RWPE2 (cell line): Measurements from ENCODE around the gene TIGD3.

Experiments
- ATAC-seq: fragments of 200-7000 bp; cut with Tn5 transposase; 3 replicates; pipeline ENCODE4 v1.9.1; 2021; ENCODE audit warnings: low read depth
- DNase-seq: peaks from one replicate; pipeline ENCODE4 v3.0.0-alpha.2; 2020; ENCODE audit warnings: low spot score
- H3K27ac ChIP-seq: fragments of 450-650 bp; 2 replicates; pipeline ENCODE4 v1.5.1; 2017; ENCODE audit warnings: mild to moderate bottlenecking; ENCODE audit not compliant: poor library complexity, severe bottlenecking
- H3K27me3 ChIP-seq: fragments of 250-450 bp; sonication (Bioruptor Pico); 2 replicates; pipeline ENCODE4 v1.5.1; 2021; ENCODE audit warnings: mild to moderate bottlenecking, moderate library complexity; ENCODE audit not compliant: insufficient read depth, poor library complexity, severe bottlenecking
- H3K36me3 ChIP-seq: fragments of 250-450 bp; sonication (Bioruptor Pico); 2 replicates; pipeline ENCODE4 v1.5.1; 2020; ENCODE audit warnings: low read depth, mild to moderate bottlenecking, moderate library complexity
- H3K4me1 ChIP-seq: fragments of 250-450 bp; sonication (Bioruptor Pico); 2 replicates; pipeline ENCODE4 v1.5.1; 2021; ENCODE audit warnings: mild to moderate bottlenecking, moderate library complexity; ENCODE audit not compliant: insufficient read depth, poor library complexity, severe bottlenecking
- H3K4me3 ChIP-seq: fragments of 250-450 bp; sonication (Bioruptor Pico); 2 replicates; pipeline ENCODE4 v1.5.1; 2021; ENCODE audit warnings: mild to moderate bottlenecking, moderate library complexity; ENCODE audit not compliant: severe bottlenecking
- H3K9me3 ChIP-seq: fragments of 250-450 bp; sonication (Bioruptor Pico); 2 replicates; pipeline ENCODE4 v1.5.1; 2021; ENCODE audit warnings: mild to moderate bottlenecking, moderate library complexity; ENCODE audit not compliant: severe bottlenecking
- TF ChIP-seq, protein P1 (sequence below): fragments of 450-650 bp; IDR thresholded peaks from one replicate; pipeline ENCODE4 v1.5.1; 2017; ENCODE audit warnings: mild to moderate bottlenecking, moderate library complexity; ENCODE audit not compliant: poor library complexity, severe bottlenecking

Gene TIGD3

DNA sequence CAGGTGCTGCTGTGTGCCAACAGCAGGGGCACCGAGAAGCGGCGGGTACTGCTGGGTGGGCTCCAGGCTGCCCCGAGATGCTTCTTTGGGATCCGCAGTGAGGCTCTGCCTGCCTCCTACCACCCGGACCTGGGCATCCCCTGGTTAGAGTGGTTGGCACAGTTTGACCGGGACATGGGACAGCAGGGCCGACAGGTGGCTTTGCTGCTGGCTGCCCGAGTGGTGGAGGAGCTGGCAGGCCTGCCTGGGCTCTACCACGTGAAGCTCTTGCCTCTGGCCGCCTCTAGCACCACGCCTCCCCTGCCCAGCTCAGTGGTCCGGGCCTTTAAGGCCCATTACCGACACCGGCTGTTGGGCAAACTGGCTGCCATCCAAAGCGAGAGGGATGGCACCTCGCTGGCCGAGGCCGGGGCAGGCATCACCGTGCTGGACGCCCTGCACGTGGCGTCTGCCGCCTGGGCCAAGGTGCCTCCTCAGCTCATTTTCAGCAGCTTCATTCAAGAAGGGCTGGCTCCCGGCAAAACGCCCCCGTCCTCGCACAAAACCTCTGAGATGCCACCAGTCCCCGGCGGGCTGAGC lies 1.9 kb downstream of the TIGD3 start:
- H3K27me3 ChIP-seq: peaks cover 3% of the 10 kb centered on the region
- DNase-seq (no peak), ATAC-seq (no peak)
- no peaks in the 10 kb centered on the region for H3K9me3 ChIP-seq
- no peak overlapping the region for H3K4me3 ChIP-seq
- H3K36me3 ChIP-seq: peaks cover 13% of the 10 kb centered on the region
- TF ChIP-seq, protein P1, sequence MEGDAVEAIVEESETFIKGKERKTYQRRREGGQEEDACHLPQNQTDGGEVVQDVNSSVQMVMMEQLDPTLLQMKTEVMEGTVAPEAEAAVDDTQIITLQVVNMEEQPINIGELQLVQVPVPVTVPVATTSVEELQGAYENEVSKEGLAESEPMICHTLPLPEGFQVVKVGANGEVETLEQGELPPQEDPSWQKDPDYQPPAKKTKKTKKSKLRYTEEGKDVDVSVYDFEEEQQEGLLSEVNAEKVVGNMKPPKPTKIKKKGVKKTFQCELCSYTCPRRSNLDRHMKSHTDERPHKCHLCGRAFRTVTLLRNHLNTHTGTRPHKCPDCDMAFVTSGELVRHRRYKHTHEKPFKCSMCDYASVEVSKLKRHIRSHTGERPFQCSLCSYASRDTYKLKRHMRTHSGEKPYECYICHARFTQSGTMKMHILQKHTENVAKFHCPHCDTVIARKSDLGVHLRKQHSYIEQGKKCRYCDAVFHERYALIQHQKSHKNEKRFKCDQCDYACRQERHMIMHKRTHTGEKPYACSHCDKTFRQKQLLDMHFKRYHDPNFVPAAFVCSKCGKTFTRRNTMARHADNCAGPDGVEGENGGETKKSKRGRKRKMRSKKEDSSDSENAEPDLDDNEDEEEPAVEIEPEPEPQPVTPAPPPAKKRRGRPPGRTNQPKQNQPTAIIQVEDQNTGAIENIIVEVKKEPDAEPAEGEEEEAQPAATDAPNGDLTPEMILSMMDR: no peak
- H3K4me1 ChIP-seq: no peaks in the 10 kb centered on the region
- H3K27ac ChIP-seq: no peak overlapping the region

DNA sequence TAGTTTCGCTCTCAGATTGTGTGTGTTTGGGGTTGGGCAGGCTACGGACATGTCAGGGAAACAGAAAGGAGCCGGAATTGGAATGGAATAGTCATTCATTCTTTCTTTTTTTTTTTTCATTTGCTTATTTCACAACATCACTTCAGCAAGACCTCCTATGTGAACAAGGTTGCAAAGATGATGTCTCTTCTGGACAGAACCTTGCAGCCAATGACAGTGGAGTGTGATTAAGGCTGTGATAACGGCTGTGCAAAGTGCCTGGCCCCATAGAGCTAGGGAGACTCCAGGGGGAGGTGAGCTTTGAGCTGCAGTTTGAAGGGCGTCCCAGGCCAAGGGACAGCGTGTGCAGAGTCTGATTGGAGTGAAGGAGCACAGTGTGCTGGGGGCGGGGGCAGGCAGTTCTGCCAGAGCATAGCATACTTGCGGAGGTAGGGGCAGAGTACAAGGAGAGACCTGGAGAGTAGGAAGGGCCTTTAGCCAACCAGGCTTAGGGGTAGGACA lies 3.4 kb downstream of the TIGD3 start:
- no peak for DNase-seq
- ATAC-seq: no peak
- TF ChIP-seq, protein P1: no peak
- H3K4me3 ChIP-seq: no peak overlapping the region
- H3K4me1 ChIP-seq: no peaks in the 10 kb centered on the region
- H3K27ac ChIP-seq: no peak overlapping the region
- H3K36me3 ChIP-seq: peaks cover 8% of the 10 kb centered on the region
- peaks cover 3% of the 10 kb centered on the region for H3K27me3 ChIP-seq
- H3K9me3 ChIP-seq: no peaks in the 10 kb centered on the region

DNA sequence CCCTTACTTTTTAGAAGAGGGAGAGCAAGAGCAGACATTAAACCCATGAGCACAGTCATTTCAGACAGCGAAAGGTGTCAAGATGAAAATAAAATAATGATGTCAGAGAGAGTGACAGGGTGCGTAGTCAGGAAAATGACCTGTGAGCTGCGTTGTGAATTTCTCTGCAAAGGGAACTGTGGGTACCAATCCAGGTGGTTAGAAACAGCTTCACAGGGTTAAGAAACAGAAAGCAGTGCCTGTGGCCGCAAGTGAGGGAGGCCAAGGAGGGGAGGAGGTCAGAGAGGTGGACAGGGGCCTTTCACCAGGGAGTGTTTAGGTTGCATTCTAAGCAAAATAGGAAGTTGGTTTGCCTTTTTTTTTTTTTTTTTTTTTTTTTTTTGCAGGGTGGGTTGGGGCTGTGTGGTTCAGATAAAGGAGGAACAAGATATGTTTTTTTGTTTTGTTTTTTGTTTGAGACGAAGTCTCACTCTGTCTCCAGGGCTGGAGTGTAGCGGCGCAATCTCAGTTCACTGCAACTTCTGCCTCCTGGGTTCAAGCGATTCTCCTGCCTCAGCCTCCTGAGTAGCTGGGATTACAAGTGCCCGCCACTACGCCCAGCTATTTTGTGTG lies 7.9 kb downstream of the TIGD3 start:
- Histone ChIP-seq H3K4me3 (no peak overlapping the region), H3K4me1 (no peaks in the 10 kb centered on the region), H3K36me3 (no peaks in the 10 kb centered on the region), H3K27ac (no peak overlapping the region), H3K27me3 (no peaks in the 10 kb centered on the region), H3K9me3 (no peaks in the 10 kb centered on the region)
- ATAC-seq (no peak), DNase-seq (no peak)
- TF ChIP-seq, protein P1: no peak

DNA sequence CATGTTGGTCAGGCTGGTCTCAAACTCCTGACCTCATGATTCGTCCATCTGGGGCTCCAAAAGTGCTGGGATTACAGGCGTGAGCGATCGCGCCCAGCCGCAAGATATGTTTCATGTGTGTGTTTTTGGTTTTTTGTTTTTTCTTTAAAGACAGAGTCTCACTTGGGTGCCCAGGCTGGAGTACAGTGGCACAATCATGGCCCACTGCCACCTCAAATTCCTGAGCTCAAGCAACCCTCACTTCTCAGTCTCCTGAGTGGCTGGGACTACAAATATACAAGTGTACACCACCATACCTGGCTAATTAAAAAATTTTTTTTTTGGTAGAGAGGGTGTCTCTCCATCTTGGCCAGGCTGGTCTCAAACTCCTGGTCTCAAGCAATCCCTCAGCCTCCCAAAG lies 8.4 kb downstream of the TIGD3 start:
- DNase-seq (no peak), ATAC-seq (no peak)
- no peaks in the 10 kb centered on the region for H3K36me3 ChIP-seq
- TF ChIP-seq, protein P1: no peak
- no peak overlapping the region for H3K4me3 ChIP-seq
- no peaks in the 10 kb centered on the region for H3K9me3 ChIP-seq
- H3K27me3 ChIP-seq: no peaks in the 10 kb centered on the region
- no peaks in the 10 kb centered on the region for H3K4me1 ChIP-seq
- no peak overlapping the region for H3K27ac ChIP-seq

DNA sequence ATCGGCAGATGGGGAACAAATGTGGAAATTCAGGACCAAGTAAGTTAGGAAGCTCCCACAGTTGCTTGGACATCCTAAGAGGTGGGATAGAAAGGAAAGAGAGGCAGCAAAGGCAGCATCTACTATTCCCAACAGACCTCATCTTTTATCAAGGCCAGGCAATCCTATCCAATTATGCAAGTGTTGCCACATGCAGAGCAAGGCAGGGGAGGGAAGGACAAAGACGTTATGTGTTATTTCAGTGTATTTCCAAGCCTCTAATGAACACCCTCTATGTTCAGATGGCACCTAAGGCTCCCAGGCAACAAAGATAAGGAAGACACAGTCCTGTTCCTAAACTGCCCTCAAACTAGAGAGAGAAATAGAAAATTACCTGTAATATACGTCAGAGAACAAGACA lies 9.2 kb downstream of the TIGD3 start:
- Histone ChIP-seq H3K9me3 (no peaks in the 10 kb centered on the region), H3K27ac (no peak overlapping the region), H3K4me1 (no peaks in the 10 kb centered on the region), H3K27me3 (no peaks in the 10 kb centered on the region), H3K36me3 (no peaks in the 10 kb centered on the region), H3K4me3 (no peak overlapping the region)
- ATAC-seq (no peak), DNase-seq (no peak)
- TF ChIP-seq, protein P1: no peak
